Esophagus muscularis mucosa (tissue), 3 donors: ENCODE data around the gene FOXN3.

Experiments
- CTCF ChIP-seq, 3 experiments: fragments of 200-600 bp in 2 of 3; fragments of 450-650 bp in 1 of 3; sonication (generic) in 2 of 3; IDR thresholded peaks; one replicate each; pipeline ENCODE4 v1.5.1; 2017 to 2019; ENCODE audit warnings: antibody characterized with exemption in 3 of 3, mild to moderate bottlenecking in 2 of 3, moderate library complexity in 1 of 3
- POLR2A ChIP-seq: fragments of 450-650 bp; IDR thresholded peaks from one replicate; pipeline ENCODE4 v1.6.1; 2017; ENCODE audit warnings: antibody characterized with exemption, moderate library complexity, mild to moderate bottlenecking, low read depth
- POLR2AphosphoS5 ChIP-seq, 2 donors: sonication (generic); formaldehyde crosslinking; IDR thresholded peaks; one replicate each; pipeline ENCODE4 v1.6.1; 2017; ENCODE audit warnings: antibody characterized with exemption in 2 of 2

GRCh38 chr14:89418976-89419375 is 1.9 kb upstream of the FOXN3 start:
- TF ChIP-seq CTCF (IDR thresholded peaks at IDR 0.05) (no peak), POLR2AphosphoS5 (IDR thresholded peaks at IDR 0.05) (no peak), POLR2A (no peak)
